HG03520 (cell line): ENCODE data around the gene EEF1A2.
"Not testable (repeated sequence)": the region's sequence is repeated elsewhere in the genome, so short reads cannot be mapped to it uniquely, and the experiment has no call there.

Experiments
- ATAC-seq: cut with Tn5 transposase; IDR thresholded peaks from one replicate; pipeline ENCODE4 v1.9.1; 2021; ENCODE audit warnings: mild to moderate bottlenecking, moderate library complexity; ENCODE audit not compliant: unreplicated experiment

Gene EEF1A2

DNA sequence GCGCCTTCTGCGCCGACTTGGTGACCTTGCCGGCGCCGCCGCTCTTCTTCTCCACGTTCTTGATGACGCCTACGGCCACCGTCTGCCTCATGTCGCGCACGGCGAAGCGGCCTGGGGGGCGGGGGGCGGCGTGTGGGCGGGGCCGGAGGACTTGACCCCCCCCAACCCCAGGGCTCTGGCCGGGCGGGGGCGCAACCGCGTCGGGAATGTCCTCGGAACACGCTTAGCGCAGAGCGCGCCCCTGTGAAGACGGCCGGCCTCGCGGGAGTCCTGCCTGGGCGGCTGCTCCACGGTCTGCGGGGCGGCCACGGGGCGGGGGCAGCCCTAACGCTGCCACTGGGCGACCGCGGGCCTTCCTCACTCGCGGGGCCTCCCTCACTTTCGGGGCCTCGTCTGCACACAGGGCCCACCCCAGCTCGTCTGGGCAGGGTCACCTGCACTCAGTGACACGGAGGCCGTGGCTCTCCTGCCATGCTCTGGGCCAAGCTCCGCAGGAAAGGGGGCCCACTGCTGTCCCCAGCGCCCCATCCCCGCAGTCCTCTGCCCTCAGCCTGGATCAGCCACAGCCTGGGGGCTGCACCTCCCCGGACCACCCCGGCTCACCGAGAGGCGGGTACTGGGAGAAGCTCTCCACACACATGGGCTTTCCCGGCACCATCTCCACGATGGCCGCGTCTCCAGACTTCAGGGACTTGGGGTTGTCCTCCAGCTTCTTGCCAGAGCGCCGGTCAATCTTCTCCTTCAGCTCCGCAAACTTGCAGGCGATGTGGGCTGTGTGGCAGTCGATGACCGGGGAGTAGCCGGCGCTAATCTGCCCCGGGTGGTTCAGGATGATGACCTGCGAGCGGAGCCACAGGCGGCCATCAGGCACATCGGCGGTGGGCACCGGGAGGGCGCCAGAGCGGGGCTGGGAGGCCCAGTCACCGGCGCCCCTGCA lies 10.3 kb downstream of the EEF1A2 start:
- ATAC-seq = no peak

DNA sequence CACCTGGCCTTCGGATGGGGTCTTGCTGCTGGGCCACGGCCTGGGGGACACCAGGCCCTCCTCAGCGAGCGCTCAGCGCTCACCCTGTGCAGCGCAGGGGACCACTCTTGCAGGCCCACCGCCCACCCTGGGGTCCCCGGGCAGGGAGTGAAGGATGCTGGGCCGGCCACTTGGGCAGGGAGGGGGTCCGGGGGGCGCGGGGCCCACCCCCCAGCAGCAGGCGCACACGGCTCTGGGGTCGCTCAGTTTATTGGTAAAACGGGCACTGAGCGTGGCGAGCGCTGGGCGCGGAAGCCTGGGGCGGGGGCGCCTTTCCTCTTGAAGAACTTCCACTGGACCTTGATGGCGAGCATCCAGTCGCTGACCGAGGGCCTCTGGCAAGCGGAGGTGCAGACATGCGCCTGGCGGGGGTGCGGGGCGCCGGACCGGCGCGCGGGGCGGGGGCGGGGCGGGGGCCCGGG lies 11.1 kb downstream of the EEF1A2 start:
- no peak for ATAC-seq

DNA sequence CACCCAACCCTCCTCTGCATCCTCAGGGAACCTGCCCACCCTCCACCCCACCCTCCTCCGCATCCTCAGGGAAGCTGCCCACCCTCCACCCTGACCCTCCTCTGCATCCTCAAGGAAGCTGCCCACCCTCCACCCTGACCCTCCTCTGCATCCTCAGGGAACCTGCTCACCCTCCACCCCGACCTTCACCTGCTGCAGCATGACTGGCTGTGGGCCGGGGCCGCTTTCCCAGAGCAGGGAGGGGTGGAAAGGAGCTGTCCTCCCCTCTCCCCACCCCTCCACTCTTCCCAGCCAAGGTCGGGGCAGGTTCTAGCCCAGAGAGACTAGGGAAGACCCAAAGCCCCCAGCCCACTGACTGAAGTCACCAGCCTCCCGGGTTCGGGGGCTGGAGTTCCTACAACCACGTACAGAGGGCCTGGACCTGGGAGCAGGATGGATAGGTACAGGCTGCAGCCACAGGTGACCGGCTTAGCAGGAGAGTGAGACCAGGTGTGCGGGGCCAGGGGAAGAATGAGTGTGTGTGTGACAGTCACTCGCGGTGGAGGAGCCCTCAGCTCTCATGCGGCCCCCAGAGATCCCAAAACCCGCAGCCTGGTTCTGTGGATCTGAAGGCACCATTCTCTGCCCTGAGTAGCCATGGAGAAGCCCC lies 11.6 kb downstream of the EEF1A2 start:
- ATAC-seq = no peak

DNA sequence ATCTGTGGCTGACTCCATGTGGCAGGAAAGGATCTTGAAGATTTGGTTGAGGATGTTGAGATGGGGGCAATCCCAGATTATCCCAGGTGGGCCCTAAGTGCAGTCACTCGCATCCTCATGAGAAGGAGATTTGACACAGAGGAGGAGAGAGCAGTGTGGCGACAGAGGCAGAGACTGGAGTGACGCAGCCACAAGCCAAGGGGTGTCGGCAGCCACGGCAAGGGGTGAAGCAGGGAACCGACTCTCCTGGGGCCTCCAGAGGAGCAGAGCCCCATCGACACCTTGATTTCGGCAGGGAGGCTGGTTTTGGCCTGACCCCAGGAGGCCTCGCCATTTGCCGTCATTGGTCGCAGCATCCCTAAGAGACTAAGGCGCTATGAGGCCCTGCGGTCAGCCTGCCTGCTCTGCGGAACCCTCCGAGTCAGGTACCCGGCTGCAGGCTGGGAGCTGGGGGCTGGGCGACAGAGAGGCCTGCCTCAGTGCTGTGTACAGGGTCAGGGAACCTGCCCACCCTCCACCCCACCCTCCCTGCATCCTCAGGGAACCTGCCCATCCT lies 12.5 kb downstream of the EEF1A2 start:
- no peak for ATAC-seq

DNA sequence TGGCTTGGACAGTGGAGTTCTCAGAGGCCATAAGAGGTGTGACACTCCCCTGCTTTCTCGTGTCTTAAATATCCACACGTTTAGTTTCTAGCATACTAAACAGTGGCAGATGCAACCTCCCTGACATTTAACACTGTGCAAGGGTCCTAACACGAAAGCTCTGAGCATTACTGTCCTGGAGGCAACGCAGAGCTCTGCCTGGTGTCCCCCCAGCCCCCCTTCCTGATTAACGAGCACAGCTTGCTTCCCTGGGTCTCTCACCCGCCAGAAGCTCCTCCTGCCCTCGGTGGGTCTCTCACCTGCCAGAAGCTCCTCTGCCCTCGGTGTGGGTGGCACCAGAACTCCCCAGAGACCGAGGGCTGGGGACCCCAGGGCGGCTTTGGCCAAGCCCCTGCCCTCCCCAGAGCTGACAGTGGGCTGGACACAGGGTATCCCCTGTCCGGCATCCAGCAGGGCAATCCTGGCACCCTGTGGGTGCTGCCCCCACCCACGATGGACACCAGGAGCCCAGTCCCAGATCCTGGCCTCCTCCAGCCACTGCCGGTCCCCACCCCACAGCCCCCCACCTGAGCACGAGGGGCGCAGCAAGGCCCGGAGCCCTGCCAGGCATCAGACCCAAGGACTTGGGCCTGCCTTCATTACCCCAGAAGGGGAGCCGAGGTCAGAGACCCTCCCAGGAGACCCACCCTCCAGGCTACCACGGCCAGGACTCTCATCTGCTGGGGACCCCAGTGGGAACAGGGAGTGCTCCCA lies 14.1 kb downstream of the EEF1A2 start:
- ATAC-seq = no peak

DNA sequence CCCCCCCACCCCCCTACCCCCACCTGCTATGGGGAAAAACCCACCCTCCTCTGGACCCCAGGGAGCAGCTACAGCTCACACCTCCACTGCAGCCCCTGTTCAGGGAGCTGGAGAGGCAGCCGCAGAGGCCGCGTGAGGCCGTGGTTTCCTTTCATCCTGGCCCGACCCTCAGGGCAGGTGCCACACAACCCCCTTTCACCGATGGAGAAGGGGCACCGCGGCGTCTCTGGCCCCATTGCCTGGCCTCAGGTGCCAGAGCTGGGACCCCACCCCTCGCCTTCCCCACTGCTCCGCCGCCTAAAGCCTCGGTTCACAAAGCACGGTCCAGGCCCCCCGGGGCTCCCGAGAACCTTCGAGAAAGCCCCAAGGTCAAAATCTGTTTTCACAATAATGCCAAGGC lies 14.6 kb downstream of the EEF1A2 start:
- no peak for ATAC-seq

DNA sequence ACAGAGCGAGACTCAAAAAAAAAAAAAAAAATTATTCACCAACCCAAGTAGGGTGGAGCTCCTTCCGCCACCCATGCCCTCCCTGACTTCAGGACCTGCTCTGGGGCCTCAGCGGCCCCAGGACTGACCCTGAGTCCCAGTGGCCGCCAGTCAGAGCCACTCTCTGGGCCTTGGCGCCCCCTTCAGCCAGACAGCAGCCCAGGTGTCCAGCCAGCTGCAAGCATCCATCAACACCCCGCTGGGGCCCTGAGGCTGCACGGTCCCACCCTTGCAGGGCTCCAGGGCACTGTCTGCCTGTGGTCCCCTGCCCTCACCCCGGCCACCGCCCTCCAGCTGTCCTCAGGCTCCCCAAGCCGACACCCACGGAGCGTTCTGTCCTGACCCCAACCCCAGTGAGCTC lies 15.0 kb downstream of the EEF1A2 start:
- ATAC-seq = no peak

DNA sequence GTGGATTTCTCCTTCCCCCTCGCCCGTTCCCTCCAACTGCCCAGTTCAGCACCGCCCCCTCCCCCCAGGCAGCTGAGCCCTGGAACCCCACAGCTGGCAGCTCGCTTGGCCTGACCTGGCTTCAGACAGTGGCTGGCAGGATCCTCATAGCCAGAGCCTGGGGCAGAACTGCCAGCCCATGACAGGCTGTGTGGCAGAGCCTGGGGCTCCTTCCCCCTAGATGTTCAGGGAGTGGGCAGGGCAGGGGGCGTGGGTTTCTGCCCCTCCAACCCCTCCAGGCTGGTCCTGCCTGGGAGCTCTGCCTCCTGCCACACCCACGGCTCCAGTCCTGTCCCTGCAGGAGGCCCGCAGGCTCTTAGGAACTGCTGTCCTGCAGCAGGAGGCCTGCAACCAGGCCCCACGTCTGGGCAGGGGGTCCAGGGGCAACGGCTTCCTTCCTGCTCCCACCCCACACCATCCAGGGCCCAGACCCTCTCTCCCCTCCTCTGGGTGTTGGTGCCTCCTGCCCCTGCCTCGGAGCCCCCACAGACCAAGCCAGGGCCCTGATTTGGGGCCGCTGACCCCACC lies 16.8 kb downstream of the EEF1A2 start:
- no peak for ATAC-seq

DNA sequence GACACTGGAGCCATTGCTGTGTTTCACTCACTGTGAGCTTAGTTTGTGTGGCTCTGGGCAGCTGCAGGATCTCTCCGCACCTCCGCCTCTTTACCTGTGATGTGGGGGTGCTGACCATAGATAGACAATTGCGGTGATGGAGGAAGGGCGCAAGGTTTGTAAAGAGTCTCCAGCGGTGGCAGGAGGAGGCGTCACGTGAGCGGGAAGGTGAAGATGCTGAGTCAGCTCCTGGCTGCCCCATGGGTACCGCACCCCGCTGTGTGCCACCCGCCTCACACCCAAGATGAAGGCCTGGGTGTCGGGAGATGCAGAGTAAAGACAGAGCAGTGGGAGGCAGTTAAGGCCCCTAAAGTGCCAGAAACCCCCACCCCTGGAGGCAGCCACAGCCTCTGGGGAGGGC lies 17.4 kb downstream of the EEF1A2 start:
- no peak for ATAC-seq

DNA sequence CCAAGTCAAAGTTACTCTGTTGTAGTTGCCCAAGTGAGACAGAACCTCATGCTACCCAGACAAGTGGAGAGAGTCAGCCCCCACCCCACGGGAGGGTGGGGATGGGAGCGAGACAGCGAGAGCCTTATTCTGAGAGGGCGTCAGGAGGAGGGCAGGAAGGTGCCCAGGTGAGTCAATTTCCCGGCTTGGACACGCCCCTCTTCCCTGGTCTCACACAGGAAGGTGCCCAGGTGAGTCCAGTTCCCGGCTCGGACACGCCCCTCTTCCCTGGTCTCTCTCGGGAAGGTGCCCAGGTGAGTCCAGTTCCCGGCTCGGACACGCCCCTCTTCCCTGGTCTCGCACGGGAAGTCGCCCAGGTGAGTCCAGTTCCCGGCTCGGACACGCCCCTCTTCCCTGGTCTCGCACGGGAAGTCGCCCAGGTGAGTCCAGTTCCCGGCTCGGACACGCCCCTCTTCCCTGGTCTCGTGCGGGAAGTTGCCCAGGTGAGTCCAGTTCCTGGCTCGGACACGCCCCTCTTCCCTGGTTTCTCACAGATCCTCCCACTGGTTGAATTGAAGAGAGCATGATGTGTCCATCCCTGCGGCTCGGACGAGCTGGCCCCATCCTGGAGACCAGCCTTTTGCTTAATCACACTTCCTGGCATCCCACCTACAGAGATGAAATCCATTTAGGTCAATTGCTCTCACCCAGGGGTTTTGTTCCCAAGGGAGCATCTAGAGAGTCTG lies 19.0 kb downstream of the EEF1A2 start:
- ATAC-seq = not testable (repeated sequence)

DNA sequence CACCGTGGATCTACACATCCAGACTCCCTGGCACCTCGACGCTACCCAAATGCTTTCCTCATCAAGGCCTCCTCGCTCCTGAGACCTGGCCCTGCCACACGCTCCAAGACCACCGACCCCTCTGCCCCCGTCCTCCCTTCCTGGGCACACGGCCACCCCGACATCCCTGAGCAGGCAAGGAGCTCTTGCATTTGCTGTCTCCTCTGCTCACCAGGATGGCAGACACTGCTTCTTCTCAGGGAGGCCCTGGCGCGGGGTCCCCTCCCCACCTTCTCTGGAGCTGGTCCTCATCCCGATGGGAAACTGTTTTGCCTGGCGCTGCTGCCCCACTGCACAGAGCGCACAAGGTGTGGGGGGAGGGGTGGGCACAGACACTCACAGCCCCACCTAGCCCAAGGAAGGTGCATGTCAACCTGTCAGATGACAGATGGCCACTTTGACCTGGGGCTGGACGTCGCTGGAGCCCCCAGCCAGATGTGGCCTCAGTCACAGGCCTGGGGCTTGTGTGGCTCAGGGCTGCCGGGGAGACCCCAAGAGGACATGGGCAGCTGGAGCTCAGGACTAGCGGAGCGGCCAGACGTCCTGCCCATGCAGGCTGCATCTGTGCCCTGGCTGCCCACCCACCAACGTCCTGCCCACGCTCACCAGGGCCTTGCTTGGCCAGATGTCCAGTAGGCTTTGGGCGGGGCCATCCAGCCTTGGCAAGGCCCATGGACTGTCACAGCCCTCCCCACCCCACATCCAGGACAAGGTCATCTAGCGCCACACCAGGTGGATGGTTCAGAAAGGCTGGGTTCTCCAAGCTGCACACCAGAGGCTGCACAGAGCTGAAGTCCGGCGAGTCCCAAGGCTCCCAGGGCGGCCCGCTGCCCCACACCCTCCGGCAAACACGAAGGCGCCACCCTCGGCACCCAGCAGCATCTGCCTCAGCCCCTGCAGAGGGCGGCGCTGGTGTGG lies 20.3 kb downstream of the EEF1A2 start:
- ATAC-seq = no peak

DNA sequence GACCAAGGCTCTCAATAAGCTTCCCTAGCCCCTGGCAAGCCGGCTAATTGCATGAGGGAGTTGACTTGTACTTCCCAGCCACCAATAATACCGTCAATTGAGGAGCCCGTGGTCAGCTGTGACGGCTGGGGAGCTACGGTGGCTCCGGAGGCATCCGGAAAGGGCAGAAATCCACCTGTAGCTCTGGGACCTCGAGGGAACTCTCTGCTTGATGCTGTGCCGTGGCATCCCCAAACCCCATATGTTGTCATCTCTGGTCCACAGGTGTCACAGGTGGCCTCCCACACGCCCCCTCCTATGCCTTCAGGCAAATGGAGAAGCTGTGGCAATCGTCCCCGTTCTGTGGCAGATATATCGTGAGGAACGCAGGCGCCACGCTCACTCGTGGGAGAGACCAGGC lies 20.9 kb downstream of the EEF1A2 start:
- ATAC-seq = no peak

DNA sequence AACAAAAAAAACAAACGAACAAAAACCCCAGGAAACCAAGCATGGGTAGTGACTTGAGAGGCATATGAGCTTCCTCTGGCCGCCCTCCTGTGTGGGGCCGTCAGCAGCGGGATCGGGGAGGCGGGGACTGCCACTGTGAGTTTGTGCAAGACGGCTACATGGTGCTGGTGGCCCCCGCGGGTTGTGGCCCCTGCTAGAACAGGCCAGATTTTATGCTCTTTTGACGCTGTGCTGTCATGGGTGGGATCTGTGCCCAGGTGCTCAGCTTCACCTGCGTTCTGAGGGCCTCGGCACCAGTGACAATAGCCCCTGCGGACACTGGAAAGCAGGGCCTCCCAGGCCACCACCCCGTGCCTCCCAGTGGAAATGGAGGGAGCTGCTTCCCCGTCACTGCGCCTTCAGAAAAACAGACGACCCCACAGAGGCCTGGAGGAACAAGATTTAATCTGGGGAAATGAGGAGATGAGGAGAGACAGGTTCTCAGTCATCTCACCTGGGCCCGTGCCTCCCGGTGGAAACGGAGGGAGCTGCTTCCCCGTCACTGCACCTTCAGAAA lies 21.7 kb downstream of the EEF1A2 start:
- no peak for ATAC-seq

DNA sequence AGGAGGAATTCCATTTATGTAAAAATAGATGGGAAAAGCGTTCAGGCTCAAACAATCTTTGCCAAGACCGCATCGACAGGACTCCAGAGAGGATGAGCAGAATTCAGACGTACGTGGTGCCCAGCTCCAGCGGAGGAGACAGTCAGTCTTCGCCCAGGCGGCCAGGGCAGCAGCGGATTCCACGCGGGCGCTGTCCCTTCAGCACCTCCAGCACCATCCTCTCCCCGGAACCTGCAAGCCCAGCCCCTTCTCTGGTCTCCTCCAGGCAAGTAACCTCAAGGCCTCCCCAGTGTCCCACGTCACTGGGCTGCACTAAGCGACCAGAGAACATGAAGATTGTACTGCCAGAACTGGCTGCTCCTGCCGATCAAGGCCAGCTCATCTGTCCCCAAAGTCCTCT lies 23.7 kb downstream of the EEF1A2 start:
- ATAC-seq = no peak

DNA sequence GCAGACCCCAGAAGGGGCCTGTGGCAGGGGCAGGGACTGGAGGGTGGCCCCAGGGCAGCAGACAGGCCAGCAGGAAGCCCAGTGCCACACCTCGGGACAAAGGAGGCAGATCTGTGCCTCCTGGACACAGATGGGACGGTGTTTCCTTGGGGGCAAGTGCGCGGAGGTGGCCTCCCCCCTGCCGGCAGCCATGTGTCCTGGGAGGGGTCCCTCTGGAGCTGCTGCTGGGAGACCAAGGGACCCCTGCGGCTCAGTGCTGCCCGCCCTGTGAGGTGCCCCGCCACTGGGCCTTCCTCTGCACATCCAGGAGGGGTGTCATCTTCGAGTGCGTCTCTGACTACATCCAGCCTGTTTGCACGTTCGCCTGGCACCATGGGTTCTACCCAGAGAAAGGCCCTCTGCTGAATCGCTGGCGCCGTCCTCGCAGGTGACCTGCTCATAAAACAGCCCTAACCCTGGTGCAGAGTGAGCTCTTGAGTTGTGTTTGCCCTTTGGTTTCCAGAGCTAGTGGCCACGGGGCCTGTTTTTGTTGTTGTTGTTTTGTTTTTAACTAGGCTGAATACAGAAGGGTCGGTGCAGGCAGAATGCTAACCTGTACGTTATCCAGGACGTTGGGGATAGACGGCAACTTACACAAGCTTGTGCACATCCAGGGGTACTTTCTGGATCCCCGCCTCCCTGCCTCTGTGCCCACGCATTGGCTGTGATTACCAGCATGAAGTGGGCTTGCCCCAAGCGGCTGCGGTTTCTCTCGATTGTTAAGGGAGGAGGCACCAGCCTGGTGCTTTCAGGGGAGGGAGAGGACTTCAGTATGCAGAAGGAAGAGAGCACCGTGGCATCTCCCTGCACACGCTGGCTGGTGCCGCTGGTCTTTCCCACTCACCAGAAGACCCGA lies 25.1 kb downstream of the EEF1A2 start:
- no peak for ATAC-seq

DNA sequence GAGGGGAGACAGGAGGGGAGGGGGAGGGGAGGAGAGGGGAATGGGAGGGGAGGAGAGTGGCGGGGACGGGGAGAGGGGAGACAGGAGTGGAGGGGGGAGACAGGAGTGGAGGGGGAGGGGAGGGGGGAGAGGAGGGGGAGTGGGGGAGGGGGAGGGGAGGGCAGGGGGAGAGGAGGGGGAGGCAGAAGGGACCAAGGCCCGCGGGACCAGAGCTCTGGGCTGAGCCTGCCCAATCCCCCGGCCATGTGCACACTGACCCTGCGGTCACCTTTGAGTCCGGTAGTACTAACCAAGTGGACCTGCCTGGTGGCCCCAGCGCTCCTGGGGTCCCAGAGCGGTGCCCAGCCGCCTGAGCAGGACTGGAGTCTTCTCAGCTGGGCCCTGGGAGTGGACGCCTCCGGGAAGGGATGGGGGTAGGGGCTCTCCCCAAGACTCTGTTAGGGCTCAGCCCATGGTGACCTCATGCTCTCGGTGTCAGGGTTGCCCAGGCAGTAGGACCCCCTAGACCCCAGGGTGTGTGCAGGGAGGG lies 26.0 kb downstream of the EEF1A2 start:
- ATAC-seq = no peak

DNA sequence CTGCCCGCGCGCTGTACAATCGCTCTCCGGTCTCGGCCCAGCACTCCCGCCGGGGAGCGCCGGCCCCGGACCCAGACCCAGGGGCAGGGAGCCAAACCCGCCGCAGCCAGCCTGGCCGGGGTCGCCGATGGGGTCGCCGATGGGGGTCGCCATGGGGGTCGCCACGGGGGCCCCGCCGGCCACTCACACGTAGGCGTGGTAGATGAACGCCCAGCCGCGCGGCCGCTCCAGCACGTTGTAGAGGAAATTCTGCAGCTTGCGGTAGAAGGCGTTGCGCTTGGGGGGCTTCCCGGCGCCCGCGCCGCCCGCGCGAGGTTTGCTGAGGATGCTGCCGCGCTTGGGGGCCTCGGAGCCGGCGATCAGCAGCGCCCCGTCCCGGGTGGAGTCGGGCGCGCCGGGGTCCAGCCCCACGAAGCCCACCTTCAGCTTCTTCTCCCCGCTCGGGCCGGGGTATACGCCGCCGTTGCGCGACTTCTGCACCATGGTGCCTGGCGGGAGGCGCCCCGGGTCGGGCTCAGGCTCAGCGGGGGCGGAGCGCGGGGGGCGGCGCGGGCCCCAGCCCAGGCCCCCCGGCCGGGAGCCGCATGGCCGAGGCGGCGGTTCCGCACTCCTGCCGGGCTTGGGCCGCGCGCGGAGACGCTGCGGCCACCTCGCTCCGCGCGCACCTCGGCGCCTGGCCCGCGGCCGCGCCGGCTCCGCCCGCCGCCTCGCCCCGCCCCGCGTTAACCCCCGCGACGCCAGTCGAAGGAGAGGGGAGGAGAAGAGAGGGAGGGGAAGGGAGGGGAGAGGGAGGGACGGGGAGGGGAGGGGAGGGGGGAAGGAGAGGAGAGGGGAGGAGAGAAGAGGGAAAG lies 26.7 kb downstream of the EEF1A2 start, which contains the start of gene KCNQ2:
Gene KCNQ2 (minus strand): TSS at position 675 of the 851 bp plus-strand sequence. CDS start 192 bp downstream, at position 483.
- no peak for ATAC-seq
